GM21619 (cell line): Measurements from ENCODE around the gene DOCK10.
"Not testable (repeated sequence)": the region's sequence is repeated elsewhere in the genome, so short reads cannot be mapped to it uniquely, and the experiment has no call there.

ENCODE experiments used
- ATAC-seq: cut with Tn5 transposase; IDR thresholded peaks from one replicate; pipeline ENCODE4 v1.9.1; 2021; ENCODE audit not compliant: unreplicated experiment

Gene DOCK10

GRCh38 chr2:224925061-224925809, 117.0 kb downstream of the DOCK10 start:
- ATAC-seq = peak; percentile 27

GRCh38 chr2:224924631-224925030, 117.6 kb downstream of the DOCK10 start:
- ATAC-seq = no peak

DNA sequence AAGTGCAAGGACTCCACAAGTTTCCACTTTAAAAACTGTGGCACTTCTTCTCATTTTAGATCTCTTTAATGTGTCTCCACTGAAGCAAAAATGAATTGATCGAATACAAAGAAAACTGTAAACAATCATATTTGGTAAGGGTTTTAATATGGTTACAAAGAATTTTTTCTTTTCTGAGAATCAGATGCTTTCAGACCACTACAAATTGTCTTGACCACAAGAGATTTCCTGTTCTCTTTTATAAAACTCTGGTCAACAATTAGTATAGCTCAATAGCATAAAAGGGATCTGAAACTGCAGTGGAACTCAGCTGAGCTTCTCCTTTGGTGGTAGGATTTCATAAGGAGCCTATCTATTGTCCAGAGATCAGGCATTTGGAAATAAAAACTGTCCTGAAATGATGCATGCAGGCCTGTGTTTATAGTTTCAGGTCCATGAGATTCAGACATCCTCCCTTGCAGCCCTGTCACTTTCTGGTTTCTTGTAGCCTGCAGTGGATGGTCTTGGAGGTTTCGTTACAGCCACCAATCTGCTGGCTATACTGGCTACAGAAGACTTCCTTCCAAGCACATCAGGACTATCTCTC, 120.0 kb downstream of the DOCK10 start:
- ATAC-seq = peak; percentile 51

GRCh38 chr2:224919472-224920110, 122.7 kb downstream of the DOCK10 start:
- ATAC-seq = no peak

GRCh38 chr2:224918626-224919471, 123.4 kb downstream of the DOCK10 start:
- ATAC-seq = no peak

GRCh38 chr2:224917246-224917645, 125.0 kb downstream of the DOCK10 start:
- ATAC-seq = not testable (repeated sequence)

GRCh38 chr2:224915136-224915535, 127.1 kb downstream of the DOCK10 start:
- ATAC-seq = no peak

DNA sequence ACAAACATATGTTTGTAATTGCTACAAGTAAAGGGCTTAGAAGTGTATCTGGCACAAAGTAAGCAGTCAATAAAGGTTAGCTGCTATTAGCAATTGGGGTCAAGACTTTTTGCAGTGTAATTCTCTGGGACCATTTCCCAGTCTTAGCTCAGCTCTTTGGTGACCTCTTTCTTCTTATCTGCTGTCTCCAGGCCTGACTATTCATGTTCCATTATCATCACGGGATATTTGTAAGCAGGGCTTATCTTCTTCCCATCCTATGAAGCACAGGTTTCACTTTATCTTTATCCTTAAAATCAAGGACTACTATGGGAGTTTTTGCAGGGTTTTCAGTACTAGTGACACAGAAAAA, 131.7 kb downstream of the DOCK10 start:
- no peak for ATAC-seq

DNA sequence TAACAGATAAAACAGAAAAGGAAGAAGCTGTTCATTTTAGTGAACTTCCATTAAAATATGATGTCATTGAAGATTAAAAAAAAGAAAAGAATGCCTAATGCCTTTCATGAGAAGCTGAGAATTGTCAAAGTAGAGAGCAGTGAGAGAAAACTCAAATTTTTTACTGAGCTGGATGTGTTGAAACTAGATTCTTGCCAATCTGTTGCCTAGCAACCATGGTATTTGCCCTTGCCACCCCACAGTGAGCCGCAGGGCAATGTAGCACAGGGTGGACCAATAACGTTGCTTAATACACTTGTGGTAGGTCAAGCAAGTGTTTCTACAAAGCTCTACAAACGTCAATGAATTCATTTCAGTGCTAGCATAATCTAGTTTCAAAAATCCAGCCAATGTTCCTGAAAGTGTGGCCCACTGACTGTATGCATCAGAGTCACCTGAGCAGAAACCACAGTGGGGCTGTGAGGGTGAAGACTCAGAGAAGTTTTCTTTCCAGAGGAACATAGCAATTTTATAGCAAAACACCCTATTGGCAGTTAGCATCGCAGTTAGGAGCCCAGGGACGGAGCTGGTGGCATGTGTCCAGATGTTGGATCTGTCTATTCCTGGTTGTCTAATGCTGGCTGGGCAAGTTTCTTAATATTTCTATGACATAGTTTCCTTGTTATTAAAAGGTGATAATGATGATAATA, 132.2 kb downstream of the DOCK10 start:
- ATAC-seq = peak; percentile 75

DNA sequence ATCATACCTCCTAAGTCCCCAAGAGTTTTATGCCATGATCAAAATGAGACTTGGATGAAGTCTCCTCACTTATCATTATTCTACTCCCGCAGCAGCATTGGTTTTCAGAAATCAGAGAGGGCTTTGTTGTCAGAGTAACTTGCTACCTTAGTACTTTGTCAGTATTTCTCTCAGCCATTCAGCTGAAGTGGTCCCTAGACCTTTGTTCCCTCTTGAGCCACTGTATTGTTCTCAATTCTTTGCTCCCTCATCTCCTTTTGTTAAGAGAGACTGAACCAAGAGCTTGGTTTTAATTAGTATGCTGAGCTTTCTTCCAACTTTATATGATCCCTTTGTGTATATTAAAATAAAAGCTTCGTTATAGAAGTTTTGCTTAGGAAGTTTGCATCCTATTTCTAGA, 133.4 kb downstream of the DOCK10 start:
- ATAC-seq = no peak

GRCh38 chr2:224904381-224904780, 137.9 kb downstream of the DOCK10 start:
- no peak for ATAC-seq

GRCh38 chr2:224903621-224904020, 138.6 kb downstream of the DOCK10 start:
- no peak for ATAC-seq

- ATAC-seq = no peak
Measured at GRCh38 chr2:224901121-224901676, 141.1 kb downstream of the DOCK10 start.

DNA sequence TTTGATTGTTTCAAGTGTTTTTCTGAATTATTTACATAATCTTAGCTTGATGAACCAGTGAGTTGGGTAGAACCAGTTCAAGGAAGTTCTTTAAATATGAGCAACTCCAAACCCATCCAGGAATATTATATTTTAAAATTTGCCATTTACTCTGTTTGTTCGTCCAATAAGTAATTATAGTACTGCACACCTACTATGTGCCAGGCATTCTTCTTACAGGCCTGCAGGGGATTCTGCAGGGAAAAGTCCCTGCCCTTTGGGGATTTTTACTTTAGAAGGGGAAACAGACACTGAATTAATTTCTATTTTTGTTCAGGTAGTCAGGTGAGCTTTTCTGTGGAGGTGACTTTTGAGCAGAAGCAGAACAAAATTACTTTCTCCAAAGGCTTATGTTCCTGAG, 146.9 kb downstream of the DOCK10 start:
- no peak for ATAC-seq

- ATAC-seq = peak; percentile 93
Measured at GRCh38 chr2:224894356-224894755, 147.9 kb downstream of the DOCK10 start.

DNA sequence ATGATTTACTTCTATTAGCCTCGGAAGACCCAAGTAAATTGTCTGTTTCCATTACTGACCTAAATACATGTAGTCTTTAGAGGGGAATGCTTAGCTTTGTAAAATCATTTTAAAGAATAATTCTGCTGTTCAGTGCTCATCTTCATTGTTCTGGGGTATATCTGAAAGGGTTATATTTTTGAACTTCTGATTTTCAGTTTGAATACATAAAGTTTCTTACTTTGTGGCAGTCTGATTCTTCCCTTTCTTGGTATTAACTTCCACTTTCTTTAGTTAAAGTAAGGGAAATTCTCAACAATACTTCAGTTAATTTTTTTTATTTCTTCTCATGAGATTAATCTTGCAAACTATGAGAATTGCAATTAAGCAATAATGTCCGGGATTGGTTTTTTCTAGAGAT, 148.4 kb downstream of the DOCK10 start:
- peak; percentile 26 for ATAC-seq

DNA sequence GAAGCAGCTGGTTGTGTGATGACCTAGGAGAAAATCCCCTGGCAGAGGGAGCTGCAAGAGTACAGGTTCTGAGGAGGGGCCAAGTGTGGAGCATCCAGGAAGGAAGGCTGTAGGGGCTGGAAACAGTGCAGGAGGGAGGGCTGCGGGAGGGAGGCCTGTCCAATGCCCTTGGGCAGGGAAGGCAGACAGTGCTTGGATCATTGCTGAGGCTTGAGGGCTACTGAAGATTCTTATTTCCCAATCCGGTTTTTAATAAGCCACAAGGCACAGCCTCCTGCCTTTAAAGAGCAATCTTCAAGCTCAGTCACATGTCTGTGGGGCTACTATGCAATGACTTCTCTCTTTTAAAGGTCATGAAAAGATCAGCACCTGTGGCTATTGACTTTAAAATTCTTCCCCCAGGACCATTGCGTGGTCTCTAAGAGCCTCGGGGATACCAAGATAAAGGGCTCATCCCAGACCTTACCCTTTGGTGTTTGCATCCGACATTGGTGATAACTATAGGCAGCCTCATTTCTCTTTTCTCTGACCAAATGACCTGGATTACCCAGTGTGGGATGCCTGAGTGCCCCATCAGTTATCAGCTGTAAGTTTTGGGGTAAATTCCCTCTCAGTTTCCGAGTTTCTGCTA, 149.6 kb downstream of the DOCK10 start:
- no peak for ATAC-seq

- ATAC-seq = no peak
Measured at GRCh38 chr2:224890372-224890771, 151.9 kb downstream of the DOCK10 start.

DNA sequence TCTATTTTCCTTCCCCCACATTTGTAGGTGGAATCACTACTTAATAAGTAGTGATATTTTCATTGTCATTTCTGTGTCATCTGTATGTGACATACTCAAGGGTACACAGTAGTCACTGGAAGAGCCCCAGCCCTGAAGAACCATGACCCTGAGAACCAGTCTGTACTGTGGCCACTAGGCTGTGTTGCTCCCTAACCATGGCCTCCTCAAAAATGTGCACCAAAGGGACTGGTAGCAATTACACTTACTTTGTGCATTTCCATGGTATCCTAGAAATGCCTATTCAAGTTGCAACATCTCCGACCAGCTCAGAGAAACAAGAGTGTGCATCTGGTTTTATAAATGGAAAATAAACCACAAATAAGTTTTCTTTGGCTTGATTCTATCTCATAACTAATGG, 155.1 kb downstream of the DOCK10 start:
- no peak for ATAC-seq
